ENCODE data around the gene IL27RA. TPM values are rescaled to one million over a fixed set of nuclear protein-coding genes. Genes with fewer than 3 reads are reported as not detected.
A peak's percentile ranks its signal among the peaks of the same experiment; 100 is the strongest.
"Not testable (repeated sequence)": the region's sequence is repeated elsewhere in the genome, so short reads cannot be mapped to it uniquely, and the experiment has no call there.

IL27RA gene
- total RNA-seq, 6 experiments from 2014 or later, result 4.7 to 6.1 (median 5.1) TPM

GRCh38 chr19:14030997-14031718 lies 404 bp upstream of the IL27RA start:
- peaks cover 5% of the 10 kb centered on the region for H3K27me3 Mint-ChIP-seq (ENCODE audit: insufficient read depth)
- H3K4me1 Mint-ChIP-seq (ENCODE audit: low read depth), result peaks cover 12% of the 10 kb centered on the region
- H3K27ac Mint-ChIP-seq, result no peak overlapping the region
- H3K36me3 Mint-ChIP-seq (ENCODE audit: low read depth), result no peaks in the 10 kb centered on the region
- no peak for TF ChIP-seq CTCF (IDR thresholded peaks at IDR 0.05)
- peak overlapping the region; percentile 88 for H3K4me3 Mint-ChIP-seq
- DNase-seq, result no peak
- H3K9me3 Mint-ChIP-seq, result no peaks in the 10 kb centered on the region

GRCh38 chr19:14033946-14034345 lies 2.4 kb downstream of the IL27RA start:
- TF ChIP-seq CTCF (IDR thresholded peaks at IDR 0.05), result no peak
- H3K27me3 Mint-ChIP-seq (ENCODE audit: insufficient read depth), result peaks cover 2% of the 10 kb centered on the region; the same call in 1 of the 2 replicates
- no peak overlapping the region for H3K4me3 Mint-ChIP-seq
- no peak overlapping the region; the same call in 1 of the 2 replicates for H3K27ac Mint-ChIP-seq
- H3K4me1 Mint-ChIP-seq (ENCODE audit: low read depth), result peaks cover 14% of the 10 kb centered on the region
- no peak for DNase-seq
- H3K36me3 Mint-ChIP-seq (ENCODE audit: low read depth), result no peaks in the 10 kb centered on the region
- no peaks in the 10 kb centered on the region for H3K9me3 Mint-ChIP-seq

- not testable (repeated sequence) for H3K4me3 Mint-ChIP-seq; H3K27me3 Mint-ChIP-seq (ENCODE audit: insufficient read depth); H3K27ac Mint-ChIP-seq; H3K36me3 Mint-ChIP-seq (ENCODE audit: low read depth); DNase-seq; H3K9me3 Mint-ChIP-seq
- TF ChIP-seq CTCF (IDR thresholded peaks at IDR 0.05), result peak; percentile 47
- H3K4me1 Mint-ChIP-seq (ENCODE audit: low read depth), result peaks cover 14% of the 10 kb centered on the region
These were observed 3.6 kb downstream of the IL27RA start for GRCh38 chr19:14035159-14035558.

- Mint-ChIP-seq H3K4me3 (no peak overlapping the region), H3K9me3 (no peaks in the 10 kb centered on the region), H3K27ac (peak overlapping the region; percentile 54; the same call in 1 of the 2 replicates), H3K4me1 (ENCODE audit: low read depth) (peaks cover 14% of the 10 kb centered on the region), H3K27me3 (ENCODE audit: insufficient read depth) (peaks cover 1% of the 10 kb centered on the region), H3K36me3 (ENCODE audit: low read depth) (no peaks in the 10 kb centered on the region)
- peak; percentile 32 for DNase-seq
- TF ChIP-seq CTCF (IDR thresholded peaks at IDR 0.05), result no peak
These were observed 4.1 kb downstream of the IL27RA start for GRCh38 chr19:14035706-14036105.

GRCh38 chr19:14039181-14039580 lies 7.6 kb downstream of the IL27RA start:
- Mint-ChIP-seq H3K27ac (no peak overlapping the region), H3K36me3 (ENCODE audit: low read depth) (no peaks in the 10 kb centered on the region), H3K9me3 (no peaks in the 10 kb centered on the region), H3K4me1 (ENCODE audit: low read depth) (peaks cover 18% of the 10 kb centered on the region), H3K4me3 (no peak overlapping the region), H3K27me3 (ENCODE audit: insufficient read depth) (peaks cover 1% of the 10 kb centered on the region)
- no peak for DNase-seq
- no peak for TF ChIP-seq CTCF (IDR thresholded peaks at IDR 0.05)

Measured in HFFc6 (cell line).